ENCODE measurements around the gene DDT. TPM values are rescaled to one million over a fixed set of nuclear protein-coding genes. Genes with fewer than 3 reads are reported as not detected.
A peak's percentile ranks its signal among the peaks of the same experiment; 100 is the strongest.
"Not testable (repeated sequence)": the region's sequence is repeated elsewhere in the genome, so short reads cannot be mapped to it uniquely, and the experiment has no call there.

DDT gene
- total RNA-seq, 6 donors from 2014 or later = 113 to 190 (median 127) TPM

DNA sequence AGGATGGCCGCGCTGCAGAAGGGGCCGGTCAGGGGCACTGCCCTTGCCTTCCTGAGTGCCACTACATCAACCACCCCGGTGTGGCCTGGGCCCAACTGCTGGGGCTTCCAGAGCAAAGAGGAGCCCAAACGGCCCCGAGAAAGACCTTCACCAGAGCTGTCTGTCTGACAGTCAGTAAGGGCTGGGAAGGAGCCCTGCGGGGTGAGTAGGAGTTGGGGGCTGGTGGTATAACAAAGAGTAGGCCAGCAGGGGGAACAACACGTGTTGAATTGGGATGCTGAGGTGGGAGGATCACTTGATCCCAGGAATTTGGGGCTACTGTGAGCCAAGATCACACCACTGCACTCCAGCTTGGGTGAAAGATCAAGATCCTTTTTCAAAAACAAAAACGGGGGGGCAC, 27.1 kb upstream of the DDT start:
- no peaks in the 10 kb centered on the region for H3K27me3 ChIP-seq
- DNase-seq (peak in 1 of 2 donors; percentile 62), ATAC-seq (ENCODE audit: low FRiP score in 2 of 2) (no peak)
- TF ChIP-seq POLR2A (IDR thresholded peaks at IDR 0.05) = no peak
- no peak for TF ChIP-seq EP300 (IDR thresholded peaks at IDR 0.05)
- TF ChIP-seq CTCF (IDR thresholded peaks at IDR 0.05) = no peak
- TF ChIP-seq POLR2AphosphoS5 (IDR thresholded peaks at IDR 0.05) = no peak
- H3K4me1 ChIP-seq = no peaks in the 10 kb centered on the region
- H3K27ac ChIP-seq = no peak overlapping the region
- no peaks in the 10 kb centered on the region for H3K36me3 ChIP-seq
- H3K9me3 ChIP-seq = no peaks in the 10 kb centered on the region
- 74 to 87% methylated on average over 6 to 9 of the region's 9 CpGs for WGBS, 2 donors
- H3K4me3 ChIP-seq = no peak overlapping the region

DNA sequence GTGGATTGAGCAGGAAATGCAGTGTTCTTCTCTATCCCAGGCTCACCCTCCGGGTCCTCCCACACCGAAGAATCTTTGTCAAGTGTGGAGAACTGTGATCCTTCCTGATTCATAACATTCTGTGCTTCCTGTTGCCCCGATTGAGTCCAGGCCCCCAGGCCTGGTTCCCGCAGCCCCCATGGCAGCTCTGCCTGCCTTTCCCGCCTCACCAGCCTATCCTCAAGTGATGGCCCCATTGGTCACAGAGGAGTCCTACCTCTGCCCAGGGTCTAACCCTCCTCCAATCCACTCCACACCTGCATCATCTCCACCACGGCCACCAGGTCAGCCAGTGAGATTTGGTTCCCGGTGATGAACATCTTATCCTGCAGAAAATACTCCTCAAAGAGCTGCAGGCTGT, 25.5 kb upstream of the DDT start:
- not testable (repeated sequence) for H3K27me3 ChIP-seq, H3K9me3 ChIP-seq, H3K4me3 ChIP-seq, H3K27ac ChIP-seq, H3K36me3 ChIP-seq, DNase-seq, H3K4me1 ChIP-seq
- 80 to 87% methylated on average over 7 of the region's 7 CpGs for WGBS, 2 donors
- peak in 1 of 2 donors; percentile 47 for ATAC-seq (ENCODE audit: low FRiP score in 2 of 2)

GRCh38 chr22:23997092-23997491, 22.9 kb upstream of the DDT start:
- H3K9me3 ChIP-seq = no peaks in the 10 kb centered on the region
- TF ChIP-seq CTCF (IDR thresholded peaks at IDR 0.05) (no peak), EP300 (IDR thresholded peaks at IDR 0.05) (no peak), POLR2AphosphoS5 (IDR thresholded peaks at IDR 0.05) (no peak), POLR2A (IDR thresholded peaks at IDR 0.05) (no peak)
- H3K36me3 ChIP-seq = no peaks in the 10 kb centered on the region
- no peak for ATAC-seq (ENCODE audit: low FRiP score in 2 of 2)
- no peak overlapping the region for H3K4me3 ChIP-seq
- H3K27me3 ChIP-seq = no peaks in the 10 kb centered on the region
- no peak for DNase-seq
- 89 to 91% methylated on average over 3 of the region's 3 CpGs for WGBS, 2 donors
- no peak overlapping the region for H3K27ac ChIP-seq
- H3K4me1 ChIP-seq = no peaks in the 10 kb centered on the region

DNA sequence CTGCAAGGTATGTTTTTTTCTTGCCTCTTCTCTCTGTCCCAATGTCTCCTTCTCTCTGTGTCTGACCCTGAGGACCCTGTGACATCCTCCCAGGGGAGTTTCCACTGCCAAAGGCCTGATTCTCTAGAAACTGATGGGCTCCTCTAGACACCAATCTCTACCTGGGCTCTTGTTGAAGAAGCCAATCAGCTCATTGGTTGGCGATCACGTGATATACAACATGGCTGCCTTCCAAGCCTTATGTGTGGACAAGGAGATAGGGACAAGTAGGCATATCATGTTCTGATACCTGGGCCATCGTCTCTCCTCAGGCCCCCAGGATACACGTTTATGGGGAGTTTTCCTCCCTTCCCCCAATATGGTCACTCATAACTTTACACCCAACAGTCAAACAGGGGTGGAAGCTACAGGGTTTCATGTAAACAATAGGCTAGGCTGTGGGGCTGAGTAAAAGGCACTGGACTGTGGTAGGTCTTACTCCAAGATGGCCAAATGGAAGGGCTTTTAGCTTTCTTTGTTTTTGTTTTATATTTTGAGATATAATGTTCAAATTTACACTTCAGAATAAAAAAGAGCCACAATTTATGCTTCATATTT, 19.4 kb upstream of the DDT start:
- WGBS, 2 donors = 60 to 65% methylated on average over 4 of the region's 4 CpGs
- not testable (repeated sequence) for H3K9me3 ChIP-seq; DNase-seq; H3K27ac ChIP-seq; H3K36me3 ChIP-seq; ATAC-seq (ENCODE audit: low FRiP score in 2 of 2); H3K4me3 ChIP-seq; H3K27me3 ChIP-seq; H3K4me1 ChIP-seq

DNA sequence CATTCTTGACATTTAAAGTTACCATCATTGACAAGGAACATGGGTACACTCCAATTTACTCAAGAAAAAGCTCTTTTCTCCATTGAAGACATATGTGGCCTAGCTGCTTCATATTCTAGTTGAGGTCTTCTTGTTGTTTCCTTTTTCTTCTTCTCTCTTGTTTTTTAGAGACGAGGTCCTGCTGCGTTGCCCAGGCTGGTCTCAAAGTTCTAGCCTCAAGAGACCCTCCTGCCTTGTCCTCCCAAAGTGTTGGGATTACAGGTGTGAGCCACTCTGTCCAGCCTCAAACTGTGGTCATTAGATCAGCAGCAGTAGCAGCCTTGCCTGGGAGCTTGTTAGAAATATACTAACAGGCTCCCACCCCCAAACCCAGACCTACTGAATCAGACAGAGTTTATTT, 18.8 kb upstream of the DDT start:
- not testable (repeated sequence) for H3K36me3 ChIP-seq; H3K27ac ChIP-seq; H3K27me3 ChIP-seq; ATAC-seq (ENCODE audit: low FRiP score in 2 of 2); DNase-seq; H3K4me3 ChIP-seq; H3K4me1 ChIP-seq; H3K9me3 ChIP-seq
- 58 to 69% methylated on average over 2 of the region's 2 CpGs for WGBS, 2 donors

DNA sequence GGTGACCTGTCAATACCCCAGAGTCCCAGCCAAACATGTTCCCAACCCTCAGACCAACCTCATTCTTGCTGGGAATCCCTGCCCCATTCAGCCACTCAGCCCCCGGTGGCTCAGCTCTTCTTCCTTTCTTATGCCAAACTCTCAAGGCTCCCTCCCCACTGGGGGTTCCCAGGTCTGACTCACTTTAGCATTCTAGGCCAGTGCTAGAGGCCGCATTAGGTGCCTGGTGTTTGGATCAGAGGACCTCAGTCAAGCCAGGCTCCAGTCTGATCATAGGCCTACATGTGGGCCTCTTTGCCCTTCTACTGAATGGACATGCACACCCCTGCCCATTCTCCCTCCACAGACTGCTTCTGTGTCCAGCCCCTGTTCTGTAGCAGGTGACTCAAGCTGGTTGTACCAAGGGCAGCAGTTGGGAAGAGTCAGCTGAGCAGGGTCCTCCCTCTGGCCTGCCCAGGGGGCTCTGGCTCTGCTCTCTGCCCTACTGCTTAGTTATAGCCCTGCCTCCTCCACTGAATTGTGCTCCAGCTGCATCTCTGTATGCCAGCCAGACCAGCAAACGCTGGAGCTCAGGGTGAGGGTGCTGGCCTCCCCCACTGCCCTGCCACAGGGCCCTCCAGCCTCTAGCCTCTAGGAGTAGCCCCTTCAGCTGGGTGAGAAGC, 15.5 kb upstream of the DDT start:
- H3K4me1 ChIP-seq, H3K9me3 ChIP-seq, H3K4me3 ChIP-seq, H3K27ac ChIP-seq, DNase-seq, H3K27me3 ChIP-seq, H3K36me3 ChIP-seq: not testable (repeated sequence)
- WGBS, 2 donors = 61 to 75% methylated on average over 1 to 2 of the region's 3 CpGs
- peak in 1 of 2 donors; percentile 39 for ATAC-seq (ENCODE audit: low FRiP score in 2 of 2)

- H3K27me3 ChIP-seq; DNase-seq; ATAC-seq (ENCODE audit: low FRiP score in 2 of 2); H3K4me1 ChIP-seq; H3K36me3 ChIP-seq; H3K9me3 ChIP-seq; H3K27ac ChIP-seq; H3K4me3 ChIP-seq: not testable (repeated sequence)
- WGBS, 2 donors = 59 to 83% methylated on average over 3 to 4 of the region's 4 CpGs
These were observed 12.4 kb upstream of the DDT start for GRCh38 chr22:23986538-23987178.

- not testable (repeated sequence) for H3K4me3 ChIP-seq; H3K4me1 ChIP-seq; H3K36me3 ChIP-seq; H3K27ac ChIP-seq; H3K9me3 ChIP-seq; ATAC-seq (ENCODE audit: low FRiP score in 2 of 2); DNase-seq; H3K27me3 ChIP-seq
- WGBS, 2 donors = 38 to 78% methylated on average over 8 of the region's 8 CpGs
These were observed 11.8 kb upstream of the DDT start for GRCh38 chr22:23986089-23986488.
